H1 (cell line): ENCODE measurements around the gene SENP3. TPM values are rescaled to one million over a fixed set of nuclear protein-coding genes. Genes with fewer than 3 reads are reported as not detected.
A peak's percentile ranks its signal among the peaks of the same experiment; 100 is the strongest.

Experiments
- CTCF ChIA-PET: fragments of 300-600 bp; sonication (Branson Sonifier 250); formaldehyde crosslinking; loops from one replicate; lab custom pipeline; 2021; ENCODE audit not compliant: partially characterized antibody; lab: Charles Lee
- POLR2A ChIA-PET: fragments of 300-600 bp; sonication (Branson Sonifier 250); formaldehyde crosslinking; loops from one replicate; lab custom pipeline; 2021; ENCODE audit warnings: inconsistent platforms; ENCODE audit not compliant: partially characterized antibody; lab: Charles Lee
- DNase-seq, 2 experiments: peaks; one replicate each; pipeline versions ENCODE4 v3.0.0 to v3.0.0-alpha.2; 2010 to 2022; ENCODE audit warnings: low spot score in 2 of 2, low read depth in 1 of 2, mixed read lengths in 1 of 2
- FAIRE-seq: peaks from 2 replicates; lab custom pipeline; 2011; peaks lifted over from hg19 to GRCh38; lab: Jason Lieb, UNC
- H2AFZ ChIP-seq: 2 replicates; pipeline ENCODE4 v1.8.1; 2012; ENCODE audit warnings: low read length, inconsistent platforms
- H2AK5ac ChIP-seq: 2 replicates; pipeline ENCODE4 v1.6.1; 2013; ENCODE audit warnings: low read depth, low read length
- H2BK120ac ChIP-seq: replicated peaks from 2 replicates; pipeline ENCODE3; 2013; ENCODE audit warnings: low read depth, low read length, inconsistent platforms
- H2BK12ac ChIP-seq: 2 replicates; pipeline ENCODE4 v1.6.1; 2013; ENCODE audit warnings: low read depth, low read length
- H2BK15ac ChIP-seq: 2 replicates; pipeline ENCODE4 v1.6.1; 2013; ENCODE audit warnings: low read length
- H2BK20ac ChIP-seq: 2 replicates; pipeline ENCODE4 v1.6.1; 2013; ENCODE audit warnings: low read length
- H2BK5ac ChIP-seq: 2 replicates; pipeline ENCODE4 v1.6.1; 2013; ENCODE audit warnings: low read depth, low read length
- H3K14ac ChIP-seq: 2 replicates; pipeline ENCODE4 v1.6.1; 2013; ENCODE audit warnings: inconsistent platforms; ENCODE audit not compliant: insufficient read length
- H3K18ac ChIP-seq: 2 replicates; pipeline ENCODE4 v1.6.1; 2013; ENCODE audit warnings: low read length; ENCODE audit errors: extremely low read depth
- H3K23ac ChIP-seq: 2 replicates; pipeline ENCODE4 v1.6.1; 2013; ENCODE audit warnings: inconsistent platforms; ENCODE audit not compliant: insufficient read length
- H3K23me2 ChIP-seq: 2 replicates; pipeline ENCODE4 v1.6.1; 2013; ENCODE audit warnings: low read depth, low read length
- H3K27ac ChIP-seq: 2 replicates; pipeline ENCODE4 v1.6.1; 2011; ENCODE audit warnings: low read depth, low read length, inconsistent platforms
- H3K27me3 ChIP-seq, 4 experiments: replicated peaks in 1 of 4; 1 replicate in 1 of 4; 2 replicates in 3 of 4; pipeline versions ENCODE4 v1.6.1 to v1.8.1; 2011 to 2013; ENCODE audit warnings: low read length in 3 of 4, mild to moderate bottlenecking in 3 of 4, inconsistent platforms in 2 of 4, mixed read lengths in 2 of 4, moderate library complexity in 1 of 4; ENCODE audit not compliant: control insufficient read depth in 3 of 4, insufficient read depth in 3 of 4; ENCODE audit errors: extremely low read depth in 1 of 4
- H3K36me3 ChIP-seq, 4 experiments: 2 replicates each; pipeline versions ENCODE4 v1.6.1 to v1.8.1; 2011 to 2013; ENCODE audit warnings: mild to moderate bottlenecking in 4 of 4, low read length in 3 of 4, moderate library complexity in 2 of 4, control low read depth in 1 of 4, inconsistent platforms in 1 of 4; ENCODE audit not compliant: insufficient read depth in 4 of 4, control insufficient read depth in 2 of 4
- H3K4ac ChIP-seq: replicated peaks from 2 replicates; pipeline ENCODE3; 2013; ENCODE audit warnings: low read length, low read depth, mixed read lengths, inconsistent platforms; ENCODE audit not compliant: insufficient read length
- H3K4me1 ChIP-seq, 4 experiments: replicated peaks in 1 of 4; 1 replicate in 1 of 4; 2 replicates in 3 of 4; pipeline versions ENCODE4 v1.6.1 to v1.8.1; 2011 to 2013; ENCODE audit warnings: low read length in 3 of 4, inconsistent platforms in 2 of 4, mixed read lengths in 1 of 4; ENCODE audit not compliant: insufficient read depth in 4 of 4, control insufficient read depth in 3 of 4
- H3K4me2 ChIP-seq, 2 experiments: 2 replicates each; pipeline versions ENCODE4 v1.6.1 to v1.8.1; 2011 to 2013; ENCODE audit warnings: low read depth in 2 of 2, low read length in 2 of 2, control low read depth in 1 of 2, inconsistent platforms in 1 of 2, mild to moderate bottlenecking in 1 of 2; ENCODE audit not compliant: insufficient read depth in 1 of 2
- H3K4me3 ChIP-seq, 4 experiments: fragments of 200-600, 300-600 bp in 1 of 4; sonication (generic), shearing (Covaris generic), sonication (Bioruptor Twin) in 1 of 4; 2 replicates each; pipeline versions ENCODE4 v1.5.1 to v1.8.1; 2011 to 2016; ENCODE audit warnings: low read length in 4 of 4, low read depth in 3 of 4, control low read depth in 2 of 4, inconsistent platforms in 2 of 4, mild to moderate bottlenecking in 2 of 4, mixed read lengths in 1 of 4, moderate library complexity in 1 of 4; ENCODE audit not compliant: insufficient read depth in 2 of 4; ENCODE audit errors: extremely low read depth in 1 of 4
- H3K56ac ChIP-seq: replicated peaks from 2 replicates; pipeline ENCODE3; 2013; ENCODE audit warnings: low read depth, mild to moderate bottlenecking, mixed read lengths, low read length, inconsistent platforms; ENCODE audit not compliant: insufficient read length
- H3K79me1 ChIP-seq: 2 replicates; pipeline ENCODE4 v1.6.1; 2013; ENCODE audit warnings: low read depth, low read length, control low read depth
- H3K79me2 ChIP-seq, 2 experiments: 2 replicates each; pipeline versions ENCODE4 v1.6.1 to v1.8.1; 2012 to 2013; ENCODE audit warnings: low read length in 2 of 2, mild to moderate bottlenecking in 2 of 2, inconsistent platforms in 1 of 2; ENCODE audit not compliant: insufficient read depth in 2 of 2, control insufficient read depth in 1 of 2
- H3K9ac ChIP-seq, 4 experiments: replicated peaks in 1 of 4; 1 replicate in 1 of 4; 2 replicates in 3 of 4; pipeline versions ENCODE4 v1.6.1 to v1.8.1; 2011 to 2013; ENCODE audit warnings: low read depth in 3 of 4, low read length in 3 of 4, control low read depth in 2 of 4, mild to moderate bottlenecking in 2 of 4, moderate library complexity in 2 of 4, inconsistent platforms in 1 of 4; ENCODE audit errors: extremely low read depth in 1 of 4
- H3K9me3 ChIP-seq, 2 experiments: 2 replicates each; pipeline versions ENCODE4 v1.6.1 to v1.8.1; 2012 to 2013; ENCODE audit warnings: mild to moderate bottlenecking in 2 of 2, moderate library complexity in 2 of 2, control low read depth in 1 of 2, inconsistent platforms in 1 of 2, low read depth in 1 of 2, low read length in 1 of 2, mixed read lengths in 1 of 2; ENCODE audit not compliant: insufficient read depth in 2 of 2
- H4K20me1 ChIP-seq, 2 experiments: replicated peaks in 1 of 2; 2 replicates each; pipeline versions ENCODE3 to v1.8.1; 2011 to 2013; ENCODE audit warnings: inconsistent platforms in 2 of 2, low read length in 2 of 2, mild to moderate bottlenecking in 1 of 2; ENCODE audit not compliant: insufficient read depth in 2 of 2, control insufficient read depth in 1 of 2
- H4K5ac ChIP-seq: 2 replicates; pipeline ENCODE4 v1.6.1; 2013; ENCODE audit warnings: low read length, low read depth, mixed read lengths, inconsistent platforms; ENCODE audit not compliant: insufficient read length
- H4K8ac ChIP-seq: 2 replicates; pipeline ENCODE4 v1.8.0; 2013; ENCODE audit warnings: mild to moderate bottlenecking, moderate library complexity, low read length, inconsistent platforms; ENCODE audit not compliant: insufficient read depth; ENCODE audit errors: extremely low read depth
- H4K91ac ChIP-seq: replicated peaks from 2 replicates; pipeline ENCODE3; 2013; ENCODE audit warnings: low read length, mixed read lengths, inconsistent platforms; ENCODE audit not compliant: insufficient read length
- POLR2A ChIP-seq, 2 experiments: IDR thresholded peaks; 1 replicate in 1 of 2; 2 replicates in 1 of 2; pipeline ENCODE4 v1.6.1; 2011; ENCODE audit warnings: low read depth in 2 of 2, low read length in 2 of 2, mild to moderate bottlenecking in 2 of 2; ENCODE audit errors: control extremely low read depth in 1 of 2
- WGBS, 2 experiments: shearing (Covaris generic) in 1 of 2; methylation state at CpG; one replicate each; pipeline versions ENCODE4 v1.1.6 to v1.1.7; 2013 to 2015; ENCODE audit warnings: low lambda C conversion rate in 2 of 2, mixed read lengths in 2 of 2, inconsistent platforms in 1 of 2, low coverage in 1 of 2, missing lambda C conversion rate in 1 of 2; ENCODE audit not compliant: insufficient replicate concordance in 2 of 2, insufficient coverage in 1 of 2, insufficient read length in 1 of 2; ENCODE audit errors: extremely low coverage in 1 of 2, missing lambda C conversion rate in 1 of 2; 5-methylcytosine and 5-hydroxymethylcytosine counted together
- polyA plus RNA-seq, 7 experiments: library from polyadenylated mRNA; depleted of rRNA in 3 of 7; stranded (reverse) in 5 of 7; unstranded in 2 of 7; fragments of >200 nt in 5 of 7; fragments of 200-250 nt in 2 of 7; gene quantifications; 1 replicate in 5 of 7; 2 replicates in 1 of 7; 4 replicates in 1 of 7; pipeline versions ENCODE4 v1.2.1 to v1.2.3, GENCODE V29; 2011 to 2013; ENCODE audit warnings: missing spikeins in 2 of 7, mixed read lengths in 2 of 7
- total RNA-seq: library from RNA; stranded (reverse); fragmentation: NEBNext Ultra II Directional; extraction: Animal tissue kit (Norgen Biotek cat#: 25700); gene quantifications from 2 replicates; pipeline ENCODE4 v1.2.1, GENCODE V29; 2021

SENP3 gene
- total and polyA plus RNA-seq, 2 of the 8 experiments (the other 6 are each of a cell fraction or from before 2014, with no cell fraction given): 86.2 to 129 TPM

GRCh38 chr17:7576432-7576937, 14.8 kb downstream of the SENP3 start:
- no peak overlapping the region for H3K4me2 ChIP-seq
- no peak overlapping the region for H2AFZ ChIP-seq
- no peak overlapping the region for H2BK5ac ChIP-seq
- WGBS, 2 experiments: 96% methylated on average over 14 of the region's 14 CpGs; no CpG with 5 or more reads in 1 of the 2 experiments
- H3K4ac ChIP-seq: no peak overlapping the region
- no peak overlapping the region for H4K91ac ChIP-seq
- CTCF ChIA-PET: interaction anchor here (0.6 to 3.6 kb wide), 3 partner anchors 13 to 25 kb away, joined by 3 to 24 read pairs (median 3); partner anchors contain the start of genes SENP3 and SOX15
- peaks cover 6% of the 10 kb centered on the region for H3K23me2 ChIP-seq
- no peak overlapping the region for H3K56ac ChIP-seq
- H2BK20ac ChIP-seq: no peak overlapping the region
- H3K9me3 ChIP-seq: no peaks in the 10 kb centered on the region
- no peak overlapping the region for H2BK120ac ChIP-seq
- no peak overlapping the region for H2AK5ac ChIP-seq
- peaks cover 23 to 39% of the 10 kb centered on the region in 2 experiments for H3K79me2 ChIP-seq
- H3K36me3 ChIP-seq: peaks cover 41 to 58% (median 48%) of the 10 kb centered on the region in 4 experiments
- peaks cover 7% of the 10 kb centered on the region; the same call in 1 of the 2 replicates for H3K79me1 ChIP-seq
- DNase-seq (no peak), FAIRE-seq (no peak)
- no peak overlapping the region; a peak in 1 of 8 replicates for H3K4me3 ChIP-seq
- no peak overlapping the region for H2BK15ac ChIP-seq
- POLR2A ChIA-PET: interaction anchor here (0.7 to 37.5 kb wide), 20 partner anchors 6 to 271 kb away, joined by 3 to 1144 read pairs (median 4); partner anchors contain the start of genes CD68, MPDU1, NEURL4 and POLR2A
- no peak overlapping the region for H2BK12ac ChIP-seq
- no peak overlapping the region for H3K27ac ChIP-seq
- no peak overlapping the region for H4K5ac ChIP-seq
- no peaks in the 10 kb centered on the region for H3K27me3 ChIP-seq
- no peak overlapping the region for H3K18ac ChIP-seq
- H3K14ac ChIP-seq: no peak overlapping the region
- H3K4me1 ChIP-seq: peaks cover 4 to 12% (median 7%) of the 10 kb centered on the region in 4 experiments; a peak in 6 of 7 replicates
- peak overlapping the region; percentile 31 for H4K8ac ChIP-seq
- H3K9ac ChIP-seq: no peak overlapping the region
- H4K20me1 ChIP-seq: peaks cover 27 to 32% of the 10 kb centered on the region in 2 experiments
- H3K23ac ChIP-seq: no peak overlapping the region
- TF ChIP-seq POLR2A (IDR thresholded peaks at IDR 0.05; ENCODE audit: control extremely low read depth in 1 of 2, low read depth in 2 of 2, low read length in 2 of 2): peak; percentile 53 to 74
